Measurements from ENCODE around the gene TSSK6.

Gene TSSK6

GRCh38 chr19:19514881-19515641 lies at the start of gene TSSK6:
TSSK6 (minus strand) TSS chr19:19515548; CDS start chr19:19515427, 121 bp downstream.
- no peak for DNase-seq

DNA sequence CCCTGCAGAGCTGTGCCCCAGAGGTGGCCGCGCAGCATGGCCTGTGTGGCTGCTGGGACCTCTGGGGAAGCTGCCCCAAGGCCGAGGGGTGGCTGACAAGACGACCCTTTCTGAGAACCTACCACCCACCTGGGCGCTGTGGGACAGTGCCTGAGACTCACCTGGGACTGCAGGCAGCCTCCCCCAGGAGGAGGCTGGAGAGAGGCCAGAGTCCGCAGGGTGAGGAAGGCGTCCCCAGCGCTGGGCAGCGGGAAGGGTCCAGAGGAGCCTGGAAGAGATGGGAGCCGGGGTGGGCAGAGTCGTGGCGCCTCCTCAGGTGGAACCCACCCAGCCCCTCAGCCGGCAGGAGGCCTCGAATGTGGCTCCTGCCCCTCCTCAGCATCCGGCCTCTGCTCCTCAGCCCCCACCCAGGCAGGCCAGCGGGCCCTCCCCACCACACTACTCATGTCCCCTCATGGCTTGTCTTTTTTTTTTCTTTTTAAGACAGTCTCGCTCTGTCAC lies 48.0 kb upstream of the TSSK6 start:
- DNase-seq = no peak

DNA sequence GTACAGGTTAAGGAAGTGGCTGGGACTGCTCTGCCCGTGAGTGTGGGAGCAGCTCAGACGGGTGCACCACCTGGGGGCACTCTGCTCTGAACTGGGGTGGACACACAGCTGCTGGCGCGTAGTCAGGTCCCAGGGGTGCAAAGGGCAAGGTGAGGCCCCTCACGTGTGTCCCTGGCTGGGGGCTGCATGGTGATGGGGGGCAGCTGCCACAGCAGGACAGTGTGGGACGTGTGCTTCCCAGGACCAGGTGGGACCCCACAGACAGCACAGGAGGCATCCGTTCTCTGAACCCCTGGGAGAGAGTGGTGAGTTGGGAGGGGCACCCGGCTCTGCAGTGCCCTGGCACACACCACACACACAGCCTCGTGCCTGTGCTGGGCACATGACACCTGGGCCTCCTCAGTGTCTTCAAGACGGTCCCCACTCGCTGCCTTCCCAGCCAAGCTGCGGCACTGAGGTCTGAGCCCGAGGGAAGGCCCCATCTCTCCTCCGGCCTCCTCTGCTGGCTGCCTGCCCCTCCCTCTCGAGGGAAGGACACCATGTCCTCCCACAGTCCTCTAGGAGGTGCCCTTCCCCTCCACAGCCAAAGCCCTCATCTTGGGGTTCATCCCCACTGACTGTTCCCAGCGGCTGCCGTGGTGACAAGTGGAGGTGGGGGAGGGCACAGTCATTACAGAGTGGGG lies 47.5 kb upstream of the TSSK6 start:
- DNase-seq = peak; percentile 43

DNA sequence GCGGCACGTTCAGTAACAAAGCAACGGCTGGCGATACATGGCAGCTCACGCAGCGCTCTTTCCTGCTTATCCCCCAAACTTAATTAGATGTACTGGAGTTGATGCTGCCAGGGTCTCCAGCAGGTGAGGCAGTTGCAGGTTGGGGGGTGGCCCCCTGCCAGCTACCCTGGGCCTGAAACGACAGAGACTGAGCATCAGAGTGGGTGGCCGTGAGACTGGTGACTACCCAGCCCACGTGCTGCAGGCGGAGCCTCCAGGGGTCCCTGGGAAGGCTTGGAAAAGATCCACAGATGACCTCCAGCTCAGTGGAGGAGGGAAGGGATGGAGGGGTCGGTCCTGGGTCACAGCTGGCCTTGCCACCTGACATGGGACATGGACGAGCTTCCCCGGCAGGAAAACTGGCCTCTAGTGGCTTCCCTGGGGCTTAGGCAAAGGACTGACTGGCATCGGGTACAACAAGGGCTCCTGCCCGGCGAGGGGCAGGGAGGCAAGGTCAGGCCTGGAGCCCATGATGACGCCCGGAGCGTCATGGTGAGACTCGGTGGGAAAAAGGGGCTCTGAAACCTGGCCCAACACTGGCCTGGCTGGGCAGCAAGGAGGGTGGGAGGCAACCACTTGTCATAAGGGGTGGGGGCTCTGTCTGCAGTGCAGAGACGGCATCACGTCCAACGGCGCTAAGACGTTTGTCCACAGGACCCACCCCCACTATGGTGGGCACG lies 46.8 kb upstream of the TSSK6 start:
- DNase-seq = no peak

DNA sequence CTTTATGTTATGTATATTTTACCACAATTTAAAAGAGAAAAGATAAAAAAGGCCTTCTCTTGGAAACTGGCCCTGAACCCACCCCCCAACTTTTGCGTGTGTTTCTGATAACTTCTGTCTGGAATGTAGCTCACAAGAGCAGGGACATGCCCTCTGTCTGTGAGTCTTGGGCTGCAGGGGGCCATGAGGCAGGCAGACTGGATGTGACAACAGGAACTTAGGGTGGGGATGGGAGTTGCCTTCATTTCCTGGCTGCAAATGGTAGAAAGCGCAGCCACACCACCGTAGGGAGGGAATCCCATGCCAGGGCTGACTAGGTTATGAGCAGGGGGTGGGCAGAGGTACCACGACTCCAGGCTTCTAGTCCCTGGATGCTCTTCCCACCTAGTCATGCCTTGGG lies 44.6 kb upstream of the TSSK6 start:
- no peak for DNase-seq

- no peak for DNase-seq
Measured at GRCh38 chr19:19558636-19559035, 43.3 kb upstream of the TSSK6 start.

DNA sequence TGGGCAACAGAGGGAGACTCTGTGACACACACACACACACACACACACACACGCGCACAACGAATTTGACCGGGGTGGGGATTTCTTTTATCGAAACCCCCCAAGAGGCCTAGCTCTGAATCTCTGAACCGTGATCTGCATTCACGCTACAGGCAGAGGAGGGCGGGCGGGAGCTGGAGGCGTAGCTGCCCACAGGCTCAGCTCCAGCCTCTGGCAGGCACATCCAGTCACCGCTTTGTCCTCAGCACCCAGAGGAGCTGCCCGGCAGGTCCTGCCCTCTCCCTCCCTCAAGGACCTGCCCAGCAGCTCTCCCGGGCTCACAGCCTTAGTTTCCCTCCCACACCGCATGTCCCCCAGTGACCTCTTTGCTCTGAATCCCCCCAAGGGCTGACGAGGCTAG lies 42.7 kb upstream of the TSSK6 start:
- DNase-seq = no peak

DNA sequence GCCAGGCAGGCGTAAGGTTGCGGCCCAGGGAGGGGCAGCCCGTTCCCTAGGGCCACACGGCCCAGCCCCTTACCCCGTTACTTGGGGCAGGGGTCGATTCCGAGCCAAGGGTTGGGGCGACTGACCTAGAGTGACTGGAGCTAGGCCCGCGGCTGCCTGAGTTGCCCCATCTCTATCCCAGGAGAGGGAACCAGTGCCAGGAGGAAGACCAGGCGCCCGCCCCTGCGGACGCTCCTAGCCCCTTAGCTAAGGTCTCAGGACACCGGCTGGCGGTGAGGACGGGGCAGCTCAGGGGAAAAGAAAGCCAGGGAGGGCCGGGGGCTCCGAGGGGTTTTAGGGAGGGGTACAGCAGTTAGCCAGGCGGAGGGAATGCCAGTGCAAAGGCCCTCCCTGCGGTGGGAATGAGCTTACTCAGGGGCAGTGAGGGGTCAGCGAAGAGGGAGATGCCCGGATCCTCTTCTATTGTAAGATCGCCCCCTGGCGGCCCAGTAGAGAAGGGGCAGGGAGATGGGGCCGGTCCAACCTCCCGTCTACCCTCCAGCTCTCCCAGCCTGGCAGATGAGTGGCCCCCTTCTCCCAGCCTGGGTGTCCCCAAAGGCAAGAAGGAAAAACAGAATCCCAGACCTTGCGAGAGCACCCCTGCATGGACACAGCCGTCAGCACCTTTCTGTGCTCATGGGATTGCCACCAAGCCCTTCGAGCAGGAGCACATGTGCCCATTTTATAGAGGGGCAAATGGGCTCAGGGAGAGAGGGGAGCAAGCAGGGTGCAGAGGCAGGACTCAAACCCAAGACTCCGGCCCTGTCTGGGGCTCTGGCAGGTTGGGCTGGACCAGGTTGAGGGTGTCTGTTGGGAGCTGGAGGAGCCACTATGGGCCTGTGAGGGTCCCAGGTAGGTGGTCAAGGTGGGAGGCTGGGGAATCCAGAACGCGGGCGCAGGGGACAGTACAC lies 39.0 kb upstream of the TSSK6 start:
- peak; percentile 76 for DNase-seq

- no peak for DNase-seq
Measured at GRCh38 chr19:19553670-19554069, 38.3 kb upstream of the TSSK6 start.

- peak; percentile 50 for DNase-seq
Measured at GRCh38 chr19:19552798-19553197, 37.5 kb upstream of the TSSK6 start.

DNA sequence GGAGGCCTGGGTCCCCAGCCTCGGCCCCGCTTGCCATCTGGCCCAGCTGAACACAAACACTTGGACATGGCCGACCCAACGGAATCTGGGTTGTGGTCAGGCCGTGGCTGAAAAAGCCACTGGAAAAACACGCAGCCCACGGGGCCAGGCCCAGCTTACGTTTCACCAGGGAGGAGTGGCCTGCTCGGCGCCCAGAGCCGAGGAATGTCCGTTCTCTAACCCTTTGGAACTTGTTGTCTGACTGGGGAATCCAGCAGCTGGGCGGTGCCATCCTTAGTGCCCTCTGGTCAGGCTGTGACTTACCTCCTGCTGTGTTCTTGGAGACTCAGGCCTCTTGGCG lies 36.5 kb upstream of the TSSK6 start:
- no peak for DNase-seq

GRCh38 chr19:19550972-19551852 lies 35.9 kb upstream of the TSSK6 start:
- no peak for DNase-seq

DNA sequence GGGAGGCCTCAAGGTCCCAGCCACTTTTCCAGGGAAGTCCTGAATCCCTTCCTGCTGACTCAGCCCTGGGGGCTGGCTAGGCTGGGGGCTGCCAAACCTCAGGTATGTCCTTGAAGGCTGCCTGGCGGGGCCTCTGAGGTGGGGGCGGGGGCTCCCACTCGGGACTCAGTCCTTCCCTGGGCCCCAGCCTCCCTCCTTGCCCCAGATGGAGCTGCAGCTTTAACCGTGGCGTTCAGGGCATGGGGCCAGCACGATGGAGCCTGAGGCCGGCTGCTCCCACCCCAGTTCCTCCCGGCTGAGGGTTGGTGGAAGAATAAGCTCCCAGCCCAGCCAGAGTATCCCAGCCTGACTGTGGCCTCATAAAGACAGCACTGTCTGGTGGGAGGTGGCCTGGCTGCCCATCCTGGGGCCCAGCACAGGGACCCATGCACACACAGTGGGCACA lies 35.2 kb upstream of the TSSK6 start:
- no peak for DNase-seq

- no peak for DNase-seq
Measured at GRCh38 chr19:19549804-19550464, 34.6 kb upstream of the TSSK6 start.

GRCh38 chr19:19548915-19549759 lies 33.8 kb upstream of the TSSK6 start:
- DNase-seq = no peak

GRCh38 chr19:19547674-19548336 lies 32.5 kb upstream of the TSSK6 start:
- no peak for DNase-seq

- no peak for DNase-seq
Measured at GRCh38 chr19:19546751-19547162, 31.4 kb upstream of the TSSK6 start.

GRCh38 chr19:19545707-19546106 lies 30.4 kb upstream of the TSSK6 start:
- no peak for DNase-seq

GRCh38 chr19:19544954-19545591 lies 29.7 kb upstream of the TSSK6 start:
- DNase-seq = no peak

Data from stimulated activated CD4-positive, alpha-beta T cell treated with anti-CD3 and anti-CD28 coated beads, Interleukin-15, amount 100 ng/mL, for 24 hours (primary cell).